Measurements from ENCODE around the gene ABCA5.
A peak's percentile ranks its signal among the peaks of the same experiment; 100 is the strongest.

ABCA5 gene, protein sequence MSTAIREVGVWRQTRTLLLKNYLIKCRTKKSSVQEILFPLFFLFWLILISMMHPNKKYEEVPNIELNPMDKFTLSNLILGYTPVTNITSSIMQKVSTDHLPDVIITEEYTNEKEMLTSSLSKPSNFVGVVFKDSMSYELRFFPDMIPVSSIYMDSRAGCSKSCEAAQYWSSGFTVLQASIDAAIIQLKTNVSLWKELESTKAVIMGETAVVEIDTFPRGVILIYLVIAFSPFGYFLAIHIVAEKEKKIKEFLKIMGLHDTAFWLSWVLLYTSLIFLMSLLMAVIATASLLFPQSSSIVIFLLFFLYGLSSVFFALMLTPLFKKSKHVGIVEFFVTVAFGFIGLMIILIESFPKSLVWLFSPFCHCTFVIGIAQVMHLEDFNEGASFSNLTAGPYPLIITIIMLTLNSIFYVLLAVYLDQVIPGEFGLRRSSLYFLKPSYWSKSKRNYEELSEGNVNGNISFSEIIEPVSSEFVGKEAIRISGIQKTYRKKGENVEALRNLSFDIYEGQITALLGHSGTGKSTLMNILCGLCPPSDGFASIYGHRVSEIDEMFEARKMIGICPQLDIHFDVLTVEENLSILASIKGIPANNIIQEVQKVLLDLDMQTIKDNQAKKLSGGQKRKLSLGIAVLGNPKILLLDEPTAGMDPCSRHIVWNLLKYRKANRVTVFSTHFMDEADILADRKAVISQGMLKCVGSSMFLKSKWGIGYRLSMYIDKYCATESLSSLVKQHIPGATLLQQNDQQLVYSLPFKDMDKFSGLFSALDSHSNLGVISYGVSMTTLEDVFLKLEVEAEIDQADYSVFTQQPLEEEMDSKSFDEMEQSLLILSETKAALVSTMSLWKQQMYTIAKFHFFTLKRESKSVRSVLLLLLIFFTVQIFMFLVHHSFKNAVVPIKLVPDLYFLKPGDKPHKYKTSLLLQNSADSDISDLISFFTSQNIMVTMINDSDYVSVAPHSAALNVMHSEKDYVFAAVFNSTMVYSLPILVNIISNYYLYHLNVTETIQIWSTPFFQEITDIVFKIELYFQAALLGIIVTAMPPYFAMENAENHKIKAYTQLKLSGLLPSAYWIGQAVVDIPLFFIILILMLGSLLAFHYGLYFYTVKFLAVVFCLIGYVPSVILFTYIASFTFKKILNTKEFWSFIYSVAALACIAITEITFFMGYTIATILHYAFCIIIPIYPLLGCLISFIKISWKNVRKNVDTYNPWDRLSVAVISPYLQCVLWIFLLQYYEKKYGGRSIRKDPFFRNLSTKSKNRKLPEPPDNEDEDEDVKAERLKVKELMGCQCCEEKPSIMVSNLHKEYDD (N-terminal part only)

DNA sequence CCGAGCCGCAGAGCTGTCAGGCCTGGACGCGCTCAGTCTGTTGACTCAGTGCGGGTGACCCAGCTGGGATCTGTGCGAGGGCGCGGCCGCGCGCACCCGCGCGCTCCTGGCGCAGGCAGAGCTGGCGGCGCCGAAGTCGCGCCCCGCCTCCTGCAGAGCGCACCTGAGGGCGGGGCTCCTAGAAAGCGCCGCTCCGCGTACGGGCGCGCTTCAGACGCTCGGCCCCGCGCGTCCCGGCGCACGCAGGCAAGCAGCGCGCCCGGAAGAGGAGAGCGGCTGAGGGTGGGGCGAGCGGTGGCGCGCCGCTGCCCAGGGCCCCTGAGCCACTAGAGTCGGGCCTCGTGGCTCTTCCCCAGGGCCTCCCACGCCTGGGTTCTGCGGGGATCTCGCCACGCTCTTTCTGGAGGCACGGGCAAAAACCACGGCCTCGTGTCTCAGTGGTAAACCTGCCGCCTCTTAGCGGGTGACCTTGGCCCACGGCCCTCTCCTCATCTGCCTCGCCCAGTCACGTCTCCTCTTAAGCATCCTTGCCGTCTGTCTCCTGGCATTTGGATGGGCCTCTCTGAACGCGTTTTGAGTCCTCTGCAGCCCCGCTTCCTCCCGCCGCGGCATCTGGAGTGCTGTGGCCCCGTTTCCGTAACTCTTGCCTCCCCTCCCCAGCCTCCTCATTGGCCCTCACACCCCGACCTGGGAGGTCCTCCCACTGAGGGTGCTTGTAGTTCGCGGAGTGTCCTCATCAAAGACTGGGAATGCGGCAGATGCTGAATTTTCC is at the start of gene ABCA5:
Gene ABCA5, minus strand, starts transcription at position 74 of the 772 bp plus-strand sequence. CDS start 12,718 bp downstream, outside the sequence.
- peak within 1 kb of the TSS; percentile 76 for H3K4me3 ChIP-seq
- peak; percentile 83 for DNase-seq (ENCODE audit: low spot score)
- H3K27ac ChIP-seq = peak within 1 kb of the TSS; percentile 70 to 77
- TF ChIP-seq, protein P1, sequence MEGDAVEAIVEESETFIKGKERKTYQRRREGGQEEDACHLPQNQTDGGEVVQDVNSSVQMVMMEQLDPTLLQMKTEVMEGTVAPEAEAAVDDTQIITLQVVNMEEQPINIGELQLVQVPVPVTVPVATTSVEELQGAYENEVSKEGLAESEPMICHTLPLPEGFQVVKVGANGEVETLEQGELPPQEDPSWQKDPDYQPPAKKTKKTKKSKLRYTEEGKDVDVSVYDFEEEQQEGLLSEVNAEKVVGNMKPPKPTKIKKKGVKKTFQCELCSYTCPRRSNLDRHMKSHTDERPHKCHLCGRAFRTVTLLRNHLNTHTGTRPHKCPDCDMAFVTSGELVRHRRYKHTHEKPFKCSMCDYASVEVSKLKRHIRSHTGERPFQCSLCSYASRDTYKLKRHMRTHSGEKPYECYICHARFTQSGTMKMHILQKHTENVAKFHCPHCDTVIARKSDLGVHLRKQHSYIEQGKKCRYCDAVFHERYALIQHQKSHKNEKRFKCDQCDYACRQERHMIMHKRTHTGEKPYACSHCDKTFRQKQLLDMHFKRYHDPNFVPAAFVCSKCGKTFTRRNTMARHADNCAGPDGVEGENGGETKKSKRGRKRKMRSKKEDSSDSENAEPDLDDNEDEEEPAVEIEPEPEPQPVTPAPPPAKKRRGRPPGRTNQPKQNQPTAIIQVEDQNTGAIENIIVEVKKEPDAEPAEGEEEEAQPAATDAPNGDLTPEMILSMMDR (IDR thresholded peaks at IDR 0.05) = no peak

DNA sequence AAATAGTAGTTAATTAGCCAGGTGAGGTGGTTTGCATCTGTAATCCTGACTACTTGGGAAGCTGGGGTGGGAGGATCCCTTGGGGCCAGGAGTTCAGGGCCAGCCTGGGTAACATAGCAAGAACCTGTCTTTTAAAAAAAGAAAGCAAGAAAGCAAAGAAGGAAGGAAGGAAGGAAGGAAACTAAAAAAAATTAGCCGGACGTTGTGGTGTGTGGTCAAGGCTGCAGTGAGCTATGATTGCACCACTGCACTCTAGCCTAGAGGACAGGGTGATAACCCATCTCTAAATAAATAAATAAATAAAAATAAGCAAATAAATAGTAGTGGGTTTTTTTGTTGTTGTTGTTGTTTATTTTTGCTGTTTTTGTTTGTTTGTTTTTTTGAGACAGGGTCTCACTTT is 48.3 kb upstream of the ABCA5 start:
- no peak for DNase-seq (ENCODE audit: low spot score)
- Histone ChIP-seq H3K4me3 (no peak overlapping the region), H3K27ac (no peak overlapping the region)
- TF ChIP-seq, protein P1 (IDR thresholded peaks at IDR 0.05) = no peak

DNA sequence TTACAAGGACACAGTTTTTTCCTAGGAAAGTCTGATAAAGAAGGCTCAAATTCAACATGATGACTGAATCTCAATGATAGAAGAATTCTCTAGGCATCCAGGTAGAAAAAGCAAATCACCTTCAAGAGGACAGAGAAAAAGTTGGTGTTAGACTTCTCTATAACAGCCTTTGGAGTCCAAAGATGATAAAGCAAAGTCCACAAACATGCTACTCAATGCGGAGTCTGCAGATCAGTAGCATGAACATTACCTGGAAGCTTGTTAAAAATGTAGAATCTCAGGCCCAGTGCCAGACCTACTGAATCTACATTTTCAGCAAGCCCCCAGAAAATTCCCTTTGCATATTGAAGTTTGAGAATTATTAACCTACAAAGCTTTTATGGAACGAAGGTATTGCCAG is 46.1 kb upstream of the ABCA5 start:
- TF ChIP-seq, protein P1 (IDR thresholded peaks at IDR 0.05) = no peak
- no peak for DNase-seq (ENCODE audit: low spot score)
- Histone ChIP-seq H3K4me3 (no peak overlapping the region), H3K27ac (no peak overlapping the region)

DNA sequence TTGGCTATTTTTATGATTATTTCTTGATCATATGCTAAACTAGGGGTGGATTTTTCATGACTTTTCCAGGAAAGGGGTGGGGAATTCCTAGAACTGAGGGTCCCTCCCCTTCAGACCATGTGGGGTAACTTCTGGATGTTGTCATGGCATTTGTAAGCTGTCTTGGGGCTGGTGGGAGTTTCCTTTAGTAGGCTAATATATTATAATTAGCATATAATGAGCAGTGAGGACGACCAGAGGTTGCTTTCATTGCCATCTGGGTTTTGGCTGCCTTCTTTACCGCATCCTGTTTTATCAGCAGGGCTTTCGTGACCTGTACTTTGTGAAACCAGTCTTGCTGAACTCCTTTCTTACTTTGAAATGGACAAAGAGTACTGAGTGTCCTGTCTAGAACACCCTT is 40.4 kb upstream of the ABCA5 start:
- no peak for DNase-seq (ENCODE audit: low spot score)
- TF ChIP-seq, protein P1 (IDR thresholded peaks at IDR 0.05) = no peak
- H3K4me3 ChIP-seq = no peak overlapping the region
- no peak overlapping the region for H3K27ac ChIP-seq

DNA sequence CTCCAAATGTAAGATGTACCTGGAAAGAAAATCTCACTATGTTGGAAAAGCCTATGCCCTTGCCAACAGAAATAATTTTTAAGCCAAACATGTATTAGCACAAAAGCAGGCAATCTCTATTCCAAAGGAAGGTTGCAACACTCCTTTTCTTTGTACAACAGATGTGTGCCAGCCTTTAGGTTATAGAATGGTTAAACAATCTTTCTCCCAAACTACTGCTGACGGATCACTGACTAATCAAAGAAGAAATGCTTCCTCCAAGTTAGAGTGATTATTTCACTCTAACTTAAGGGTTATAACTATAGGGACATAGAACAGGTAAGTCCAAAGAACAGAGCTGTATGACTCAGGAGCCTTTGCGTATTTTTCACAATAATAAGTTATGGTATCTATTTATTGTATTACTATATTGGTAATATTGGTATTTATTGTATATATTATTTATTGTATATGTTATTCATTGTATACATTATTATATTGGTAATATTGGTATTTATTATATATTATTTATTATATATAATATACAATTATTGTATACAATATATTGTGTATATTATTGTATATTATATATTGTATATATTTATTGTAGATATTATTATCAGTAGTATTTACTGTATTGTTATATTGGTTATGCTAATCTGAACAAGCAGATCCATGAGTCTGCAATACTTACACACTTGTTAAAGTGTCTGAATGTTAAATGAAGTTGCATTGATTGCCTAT is 36.7 kb upstream of the ABCA5 start:
- DNase-seq (ENCODE audit: low spot score) = no peak
- no peak overlapping the region for H3K27ac ChIP-seq
- TF ChIP-seq, protein P1 (IDR thresholded peaks at IDR 0.05) = no peak
- H3K4me3 ChIP-seq = no peak overlapping the region
